AML-193 (cell line): ENCODE data around the gene LIPA.
"Not testable (repeated sequence)": the region's sequence is repeated elsewhere in the genome, so short reads cannot be mapped to it uniquely, and the experiment has no call there.

Experiments used
- DNase-seq, 2 experiments: peaks; one replicate each; lab custom pipeline; 2025; lab: John Stamatoyannopoulos, UW

The LIPA gene

GRCh38 chr10:89207801-89208551, 43.6 kb downstream of the LIPA start:
- no peak for DNase-seq

DNA sequence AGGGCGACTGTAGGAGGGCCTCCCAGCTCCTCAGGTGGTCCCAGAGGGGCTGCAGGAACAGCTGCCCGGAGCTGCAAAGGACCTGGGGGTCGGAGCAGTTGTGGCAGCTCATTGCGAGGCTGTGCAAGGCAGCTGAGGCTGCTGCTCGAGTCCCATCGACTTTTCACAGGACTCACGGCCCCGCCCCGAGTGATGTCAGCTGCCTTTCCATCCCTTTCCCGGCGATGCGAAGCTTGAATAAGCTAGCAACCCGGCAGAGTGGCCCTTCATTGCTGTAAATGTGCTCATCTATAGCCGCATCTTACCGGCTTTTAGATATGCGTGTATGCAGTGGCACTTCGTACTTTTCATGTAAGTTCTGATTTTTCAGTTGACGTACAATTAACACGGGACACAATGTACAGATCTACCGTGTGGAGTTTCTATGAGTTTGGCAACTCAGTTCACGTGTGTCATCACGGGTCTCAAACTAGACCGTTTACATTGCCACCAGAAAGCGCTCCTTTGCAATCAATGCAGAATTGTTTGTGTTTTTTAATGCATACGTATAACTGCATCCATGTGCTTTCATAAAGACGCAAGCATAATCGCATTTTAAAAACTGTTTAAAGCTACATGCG, 44.3 kb downstream of the LIPA start, which contains the start of gene CH25H:
CH25H (minus strand) TSS at position 137 of the 620 bp plus-strand sequence; CDS start at position 112, 25 bp downstream.
- no peak for DNase-seq

DNA sequence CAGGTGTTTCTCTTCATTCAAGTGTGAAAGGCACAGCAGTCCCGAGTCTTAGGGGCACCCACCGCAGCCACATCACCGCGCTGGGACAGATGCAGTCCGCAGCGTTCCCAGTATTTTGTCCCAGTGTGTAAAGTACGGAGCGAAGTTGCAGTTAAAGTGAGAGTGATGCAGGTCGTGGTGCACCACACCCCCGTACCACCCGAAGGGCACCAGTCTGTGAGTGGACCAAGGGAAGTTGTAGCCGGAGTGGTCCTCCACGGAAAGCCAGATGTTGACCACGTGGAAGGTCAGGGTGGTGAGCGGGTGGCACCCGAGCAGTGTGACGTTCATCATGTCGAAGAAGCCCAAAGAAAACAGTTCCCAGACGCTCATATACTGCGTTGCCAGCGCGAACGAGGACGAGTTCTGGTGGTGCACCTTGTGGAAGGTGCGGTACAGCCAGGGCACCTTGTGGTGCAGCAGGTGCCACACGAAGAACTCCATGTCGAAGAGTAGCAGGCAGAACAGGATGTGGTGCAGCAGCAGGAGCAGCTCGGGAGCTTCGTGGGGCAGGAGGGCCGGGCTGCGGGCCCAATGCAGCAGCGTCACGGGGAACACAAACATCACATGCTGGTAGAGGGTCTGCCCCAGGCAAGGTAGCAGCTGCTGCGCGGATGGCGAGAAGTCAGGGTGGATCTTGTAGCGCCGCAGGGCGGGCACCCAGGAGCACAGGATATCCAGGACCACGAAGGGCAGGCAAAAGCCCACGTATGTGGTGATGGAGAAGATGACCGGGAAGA, 45.0 kb downstream of the LIPA start:
- no peak for DNase-seq

DNA sequence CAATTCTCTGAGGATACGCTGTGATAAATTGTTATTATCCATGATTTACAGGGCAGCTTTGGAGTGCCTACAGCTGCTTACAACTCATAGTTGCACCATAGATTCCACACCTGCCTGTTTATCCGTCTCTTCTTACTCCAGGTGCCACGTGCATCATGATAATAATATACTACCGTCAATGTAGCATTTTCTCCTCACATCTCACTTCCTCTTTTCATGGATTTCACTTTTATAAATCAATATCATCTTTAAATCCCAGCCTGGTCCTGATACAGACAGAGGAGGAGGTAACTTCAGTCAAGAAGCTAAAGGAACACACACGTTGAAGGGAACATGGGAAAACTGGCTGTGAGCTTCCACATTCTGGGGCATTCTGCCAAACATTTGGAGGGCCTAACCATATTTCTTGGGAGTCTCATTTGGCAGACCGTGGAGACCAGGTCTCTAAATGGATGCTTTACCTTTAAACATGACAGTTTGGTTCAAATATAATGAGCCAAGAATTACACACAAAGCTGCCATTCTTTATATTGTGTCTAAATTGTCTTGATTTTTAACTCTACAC, 46.9 kb downstream of the LIPA start:
- DNase-seq: no peak

- no peak for DNase-seq
These were observed 48.3 kb downstream of the LIPA start for GRCh38 chr10:89203237-89203636.

DNA sequence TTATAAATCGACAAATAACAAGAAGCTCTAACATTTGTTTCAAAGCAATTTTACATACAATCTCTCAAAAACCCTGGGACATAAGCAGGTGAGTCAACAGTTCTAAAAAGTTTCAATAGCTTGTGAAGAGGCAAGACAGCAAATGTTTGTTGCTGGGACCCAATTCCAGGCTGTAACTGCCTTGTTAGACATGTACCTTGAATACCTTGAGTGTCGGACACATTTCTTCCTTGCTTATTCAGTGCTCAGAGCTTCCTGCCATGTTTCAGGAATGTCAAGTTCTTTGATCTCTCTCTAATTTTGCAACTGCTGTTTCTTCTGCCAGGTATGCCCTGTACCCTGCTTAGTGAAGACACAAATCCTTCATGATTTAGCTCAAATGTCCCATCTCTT, 49.5 kb downstream of the LIPA start:
- no peak for DNase-seq

DNA sequence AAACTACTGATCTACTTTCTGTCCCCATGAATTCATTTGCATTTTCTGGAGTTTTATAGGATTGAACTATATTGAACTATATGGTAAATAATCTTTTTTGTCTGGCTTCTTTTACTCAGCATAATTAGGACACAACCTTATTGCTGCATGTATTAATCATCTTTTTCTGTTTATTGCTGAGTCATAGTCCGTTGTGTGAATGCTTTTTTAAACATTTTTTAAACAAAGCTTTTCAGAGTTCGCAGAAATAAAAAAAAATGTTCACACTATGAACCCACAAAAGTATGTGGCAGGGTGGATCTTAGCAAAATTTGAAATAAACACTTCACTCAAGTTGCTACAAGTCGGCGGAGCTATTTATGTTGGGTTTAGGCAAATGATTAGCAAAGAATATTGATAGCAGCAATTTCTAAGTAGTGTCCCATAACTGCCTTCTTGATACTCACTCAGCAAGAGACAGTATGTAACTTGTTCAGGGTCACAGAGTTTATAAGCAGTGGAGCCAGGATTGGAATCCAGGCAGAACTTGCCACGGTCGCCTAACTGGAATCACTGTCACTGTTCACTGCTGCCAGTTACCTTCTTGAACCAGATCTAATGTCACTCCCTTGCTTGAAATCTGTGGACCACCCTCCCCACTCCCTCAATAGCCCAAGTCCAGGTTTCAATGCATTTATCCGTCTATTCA, 50.1 kb downstream of the LIPA start:
- no peak for DNase-seq

DNA sequence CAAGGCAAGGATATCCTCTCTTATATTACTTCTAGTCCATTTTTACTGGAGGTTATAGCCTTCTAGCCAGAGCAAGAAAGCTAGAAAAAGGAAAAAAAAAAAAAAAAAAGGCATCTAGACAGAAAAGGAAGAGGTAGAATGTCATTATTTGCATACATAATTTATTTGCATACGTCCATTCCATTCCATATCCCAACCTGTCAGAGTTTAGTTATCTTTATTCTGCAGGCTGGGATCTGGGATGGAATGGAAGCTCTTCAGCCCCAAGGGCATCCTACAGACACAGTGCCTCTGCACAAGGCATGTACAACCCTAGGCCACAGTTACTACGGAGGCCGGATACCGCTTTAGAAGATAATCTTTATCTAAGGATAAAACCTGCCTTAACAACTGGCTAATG, 54.1 kb downstream of the LIPA start:
- no peak for DNase-seq

DNA sequence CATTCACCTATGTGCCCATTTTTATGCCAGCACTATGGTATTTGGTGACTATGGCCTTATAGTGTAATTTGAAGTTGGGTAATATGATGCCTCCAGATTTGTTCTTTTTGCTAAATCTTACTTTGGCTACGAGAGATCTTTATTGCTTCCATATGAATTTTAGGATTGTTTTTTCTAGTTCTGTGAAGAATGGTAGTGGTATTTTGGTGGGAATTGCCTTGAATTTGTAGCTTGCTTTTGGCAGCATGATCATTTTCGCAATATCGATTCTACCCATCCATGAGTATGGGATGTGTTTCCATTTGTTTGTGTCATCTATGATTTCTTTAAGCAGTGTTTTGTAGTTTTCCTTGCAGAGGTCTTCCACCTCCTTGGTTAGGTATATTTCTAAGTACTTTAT, 60.3 kb downstream of the LIPA start:
- not testable (repeated sequence) for DNase-seq

DNA sequence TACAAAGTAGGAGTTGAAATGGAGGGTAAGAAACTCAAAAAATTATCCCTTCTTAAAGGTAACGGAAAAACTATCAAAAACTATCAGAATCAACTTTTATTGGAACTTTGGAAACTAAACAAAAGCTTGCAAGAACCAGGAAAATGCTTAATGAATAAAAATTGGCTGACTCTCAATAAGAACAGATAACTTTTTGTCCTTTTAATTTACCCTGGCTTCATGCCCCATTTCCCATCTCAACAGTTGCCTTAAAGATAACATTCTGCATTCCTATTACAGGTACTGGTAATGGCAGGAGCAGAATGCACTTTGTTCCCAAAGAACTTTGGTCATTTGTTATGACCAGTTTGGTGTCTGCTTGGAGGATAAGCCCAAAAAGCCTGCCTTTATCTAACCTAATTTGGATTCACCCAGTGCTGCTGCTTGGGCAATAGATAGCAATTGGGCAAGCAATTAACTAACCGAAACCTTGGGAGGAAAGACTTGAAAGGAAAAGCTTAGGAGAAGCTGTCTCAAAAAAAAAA, 62.3 kb downstream of the LIPA start:
- no peak for DNase-seq

GRCh38 chr10:89185658-89186057, 65.9 kb downstream of the LIPA start:
- DNase-seq: no peak

- DNase-seq: no peak
These were observed 66.9 kb downstream of the LIPA start for GRCh38 chr10:89184638-89185037.

DNA sequence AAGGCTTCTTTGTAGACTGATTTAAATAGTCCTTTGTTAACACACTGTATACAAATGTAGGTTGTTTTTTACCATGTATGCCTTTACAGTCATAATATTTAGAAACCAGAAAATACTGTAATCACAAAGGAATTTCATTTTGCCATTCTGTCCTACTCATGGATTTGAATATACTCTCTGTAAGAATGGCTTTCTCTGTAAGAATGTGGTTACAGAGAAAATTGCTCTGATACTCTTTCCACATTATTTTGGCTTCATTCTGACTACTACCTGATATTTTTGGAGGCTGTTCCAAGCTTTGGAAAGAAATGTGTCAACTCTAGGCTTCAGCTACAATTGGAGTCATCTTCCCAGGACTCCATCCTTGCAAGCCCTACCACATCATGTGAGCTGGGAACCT, 68.0 kb downstream of the LIPA start:
- DNase-seq: no peak

GRCh38 chr10:89182894-89183293, 68.7 kb downstream of the LIPA start:
- DNase-seq: no peak

GRCh38 chr10:89175816-89176215, 75.8 kb downstream of the LIPA start:
- no peak for DNase-seq

DNA sequence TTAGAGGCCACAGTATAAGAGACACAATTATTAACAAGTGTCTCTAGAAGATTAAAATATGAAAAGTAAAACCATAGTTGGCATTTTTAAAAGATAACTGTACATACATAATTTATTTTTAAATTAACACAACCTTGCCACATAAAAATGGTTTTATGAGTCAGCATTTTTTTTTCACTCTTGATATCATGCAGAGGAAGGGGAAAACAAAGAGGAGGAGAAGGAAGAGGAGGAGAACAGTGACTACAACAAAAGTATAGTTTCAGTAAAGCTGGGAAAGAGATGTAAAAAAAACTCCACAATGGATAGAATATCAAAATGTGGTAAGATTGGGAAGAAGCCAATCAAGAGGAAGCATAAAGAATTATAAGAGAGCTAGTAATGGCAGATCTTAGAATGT, 78.5 kb downstream of the LIPA start:
- no peak for DNase-seq

DNA sequence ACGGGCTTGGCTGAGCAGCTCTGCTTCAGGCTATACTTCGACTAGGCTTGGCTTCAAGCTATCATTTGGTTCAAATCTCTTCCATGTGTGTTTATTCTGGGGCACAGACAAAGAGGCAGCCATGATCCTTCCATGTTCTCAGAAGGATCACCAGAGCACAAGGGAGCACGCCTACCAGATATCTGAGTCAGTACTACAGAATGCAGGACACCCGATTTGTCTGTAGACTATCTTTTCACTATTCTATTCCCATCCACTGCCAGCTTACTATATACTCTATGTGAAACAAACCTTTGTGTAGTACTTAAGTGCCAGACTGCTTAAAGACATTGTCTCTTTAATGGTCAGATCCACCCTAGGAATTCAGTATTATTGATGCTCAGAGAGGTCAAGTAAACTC, 79.6 kb downstream of the LIPA start:
- no peak for DNase-seq

DNA sequence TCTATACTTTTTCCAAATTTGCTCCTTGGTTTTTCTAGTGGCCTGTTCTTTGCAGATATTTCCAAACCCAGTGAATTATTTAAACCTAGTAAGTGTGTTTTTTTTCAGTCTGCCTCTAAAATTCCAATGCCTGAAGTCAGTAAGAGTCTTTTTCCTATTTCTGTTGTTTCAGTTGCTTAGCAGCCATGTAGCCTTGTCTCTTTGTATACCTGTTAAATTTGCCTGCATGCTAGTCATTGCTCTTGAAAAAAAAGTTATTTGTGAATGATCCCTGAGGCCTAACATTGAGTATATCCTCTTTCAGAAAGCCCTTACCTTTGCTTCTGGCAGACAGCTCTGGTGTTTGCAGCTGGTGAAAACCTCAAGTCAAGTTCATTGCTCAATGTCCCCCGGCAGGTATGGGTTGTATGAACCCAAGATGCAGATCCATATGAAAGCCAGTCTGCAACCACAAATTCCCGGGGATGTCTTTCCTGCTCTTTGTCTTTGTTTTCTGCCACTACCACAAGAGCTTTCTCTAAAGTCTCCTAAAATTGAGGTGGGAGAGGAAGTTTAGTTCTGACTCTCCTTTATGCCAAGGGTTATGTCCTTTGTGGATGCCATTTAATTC, 80.2 kb downstream of the LIPA start:
- no peak for DNase-seq

GRCh38 chr10:89168354-89168900, 83.1 kb downstream of the LIPA start:
- DNase-seq: not testable (repeated sequence)

DNA sequence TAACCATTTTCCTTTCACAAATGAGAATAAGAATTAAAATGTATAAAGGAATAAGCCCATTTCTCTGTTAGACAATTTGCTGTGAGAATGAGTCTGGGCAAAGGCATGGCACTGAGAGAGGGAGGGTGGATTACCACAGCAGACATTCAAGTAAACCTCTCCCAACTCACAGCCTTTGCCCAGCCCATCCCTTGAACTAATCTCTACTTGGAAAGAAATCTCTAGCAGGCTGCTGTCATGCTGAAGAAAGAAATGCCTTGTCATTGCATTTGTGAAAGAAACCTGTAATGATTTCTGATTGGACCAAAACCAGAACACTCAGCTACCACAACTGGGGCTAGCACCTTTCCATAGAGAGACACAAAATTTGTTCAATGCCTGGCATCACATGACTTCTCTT, 83.7 kb downstream of the LIPA start:
- DNase-seq: no peak

GRCh38 chr10:89165923-89166322, 85.7 kb downstream of the LIPA start:
- no peak for DNase-seq
